Parathyroid adenoma (tissue), 2 donors: ENCODE measurements around the gene NPAS3.

ENCODE experiments used
- H2AFZ ChIP-seq: fragments of 300-600 bp; sonication (generic); one replicate; pipeline ENCODE4 v1.7.0; 2017; ENCODE audit warnings: antibody characterized with exemption, mild to moderate bottlenecking
- H3K27ac ChIP-seq: fragments of 300-600 bp; sonication (generic); one replicate; pipeline ENCODE4 v1.7.0; 2017
- H3K27me3 ChIP-seq: fragments of 300-600 bp; sonication (generic); one replicate; pipeline ENCODE4 v1.7.0; 2017; ENCODE audit warnings: low read length; ENCODE audit not compliant: control insufficient read depth, insufficient read depth
- H3K36me3 ChIP-seq: fragments of 300-600 bp; sonication (generic); one replicate; pipeline ENCODE4 v1.7.0; 2017; ENCODE audit warnings: low read length; ENCODE audit not compliant: control insufficient read depth, insufficient read depth
- H3K4me1 ChIP-seq: fragments of 300-600 bp; sonication (generic); one replicate; pipeline ENCODE4 v1.7.0; 2017; ENCODE audit warnings: control low read depth
- H3K4me2 ChIP-seq: fragments of 300-600 bp; sonication (generic); one replicate; pipeline ENCODE4 v1.7.0; 2017; ENCODE audit warnings: low read length
- H3K4me3 ChIP-seq: fragments of 300-600 bp; sonication (generic); one replicate; pipeline ENCODE4 v1.7.0; 2017; ENCODE audit warnings: low read depth, low read length
- H3K79me2 ChIP-seq: fragments of 300-600 bp; sonication (generic); one replicate; pipeline ENCODE4 v1.7.0; 2017; ENCODE audit warnings: control low read depth
- H3K9ac ChIP-seq: fragments of 300-600 bp; sonication (generic); one replicate; pipeline ENCODE4 v1.7.0; 2017; ENCODE audit warnings: mild to moderate bottlenecking
- H3K9me3 ChIP-seq: fragments of 300-600 bp; sonication (generic); one replicate; pipeline ENCODE4 v1.7.0; 2017; ENCODE audit warnings: low read length; ENCODE audit not compliant: control insufficient read depth
- TF ChIP-seq, protein P1 (sequence below): fragments of 300-600 bp; sonication (generic); IDR thresholded peaks from one replicate; pipeline ENCODE4 v1.7.0; 2017; ENCODE audit warnings: antibody characterized with exemption, mild to moderate bottlenecking
- donor health status: primary hyperparathyroidism.

The NPAS3 gene

DNA sequence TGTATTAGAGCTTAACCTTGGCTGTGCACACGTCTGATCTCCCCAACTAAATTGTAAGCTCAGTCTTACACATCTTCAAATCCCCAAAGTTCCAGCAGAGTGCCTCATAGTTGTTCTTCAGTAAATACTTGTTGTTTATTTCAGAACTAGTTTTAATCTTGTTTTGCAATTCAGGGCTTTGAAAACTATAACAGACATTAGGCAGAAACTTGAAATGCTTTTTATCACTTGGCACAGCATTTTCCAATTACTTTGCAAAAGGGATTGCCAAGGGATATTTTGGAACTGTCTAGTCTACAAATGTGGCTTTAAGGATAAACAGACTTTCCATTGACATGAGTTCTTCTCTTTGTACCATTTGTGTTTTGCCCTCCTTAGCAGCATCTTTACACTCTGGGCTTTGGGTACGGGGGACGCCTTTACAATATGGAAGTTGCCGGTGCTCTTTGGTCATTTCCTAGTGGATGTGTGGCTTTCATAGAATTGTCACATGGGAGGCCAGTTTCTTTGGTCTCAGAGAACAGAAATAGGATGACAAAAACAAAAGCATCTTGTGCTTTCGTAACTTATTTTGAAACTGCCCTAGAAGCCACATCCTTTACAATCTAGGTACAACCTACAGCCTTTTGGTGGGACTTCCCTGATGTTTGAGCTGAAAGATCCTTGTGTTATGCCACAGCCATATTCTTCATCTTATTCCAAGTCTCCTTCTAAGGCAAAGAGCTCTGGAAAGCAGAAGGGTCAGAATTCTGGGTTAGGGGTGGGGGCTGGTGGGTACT is 96.9 kb downstream of the NPAS3 start:
- H2AFZ ChIP-seq = no peak overlapping the region
- no peaks in the 10 kb centered on the region for H3K9me3 ChIP-seq
- no peaks in the 10 kb centered on the region for H3K27me3 ChIP-seq
- no peaks in the 10 kb centered on the region for H3K4me1 ChIP-seq
- no peak overlapping the region for H3K4me2 ChIP-seq
- H3K79me2 ChIP-seq = no peaks in the 10 kb centered on the region
- TF ChIP-seq, protein P1, sequence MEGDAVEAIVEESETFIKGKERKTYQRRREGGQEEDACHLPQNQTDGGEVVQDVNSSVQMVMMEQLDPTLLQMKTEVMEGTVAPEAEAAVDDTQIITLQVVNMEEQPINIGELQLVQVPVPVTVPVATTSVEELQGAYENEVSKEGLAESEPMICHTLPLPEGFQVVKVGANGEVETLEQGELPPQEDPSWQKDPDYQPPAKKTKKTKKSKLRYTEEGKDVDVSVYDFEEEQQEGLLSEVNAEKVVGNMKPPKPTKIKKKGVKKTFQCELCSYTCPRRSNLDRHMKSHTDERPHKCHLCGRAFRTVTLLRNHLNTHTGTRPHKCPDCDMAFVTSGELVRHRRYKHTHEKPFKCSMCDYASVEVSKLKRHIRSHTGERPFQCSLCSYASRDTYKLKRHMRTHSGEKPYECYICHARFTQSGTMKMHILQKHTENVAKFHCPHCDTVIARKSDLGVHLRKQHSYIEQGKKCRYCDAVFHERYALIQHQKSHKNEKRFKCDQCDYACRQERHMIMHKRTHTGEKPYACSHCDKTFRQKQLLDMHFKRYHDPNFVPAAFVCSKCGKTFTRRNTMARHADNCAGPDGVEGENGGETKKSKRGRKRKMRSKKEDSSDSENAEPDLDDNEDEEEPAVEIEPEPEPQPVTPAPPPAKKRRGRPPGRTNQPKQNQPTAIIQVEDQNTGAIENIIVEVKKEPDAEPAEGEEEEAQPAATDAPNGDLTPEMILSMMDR = no peak
- no peak overlapping the region for H3K4me3 ChIP-seq
- H3K36me3 ChIP-seq = no peaks in the 10 kb centered on the region
- H3K27ac ChIP-seq = no peak overlapping the region
- no peak overlapping the region for H3K9ac ChIP-seq

DNA sequence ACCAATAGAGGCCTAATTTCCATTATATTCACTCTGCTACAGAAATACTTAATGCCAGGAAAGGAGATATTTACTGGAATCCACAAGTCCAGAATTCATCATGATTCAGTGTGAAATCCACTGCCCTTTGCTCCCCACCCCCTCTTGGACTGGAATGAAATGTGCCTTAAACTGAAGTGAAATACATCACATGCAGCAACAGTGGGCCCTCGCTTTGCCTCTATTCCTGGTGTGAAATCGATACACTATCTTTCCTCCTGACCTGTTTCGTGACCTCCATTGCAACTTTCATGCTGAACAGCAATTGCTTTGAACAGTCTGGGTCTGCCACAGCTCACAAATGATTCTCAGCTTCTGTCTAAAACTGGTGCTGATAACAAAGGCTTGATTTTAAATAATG is 100.6 kb downstream of the NPAS3 start:
- TF ChIP-seq, protein P1 = no peak
- no peaks in the 10 kb centered on the region for H3K27me3 ChIP-seq
- H3K79me2 ChIP-seq = no peaks in the 10 kb centered on the region
- no peak overlapping the region for H2AFZ ChIP-seq
- no peak overlapping the region for H3K27ac ChIP-seq
- no peak overlapping the region for H3K9ac ChIP-seq
- no peaks in the 10 kb centered on the region for H3K36me3 ChIP-seq
- H3K9me3 ChIP-seq = no peaks in the 10 kb centered on the region
- H3K4me2 ChIP-seq = no peak overlapping the region
- no peak overlapping the region for H3K4me3 ChIP-seq
- H3K4me1 ChIP-seq = no peaks in the 10 kb centered on the region

DNA sequence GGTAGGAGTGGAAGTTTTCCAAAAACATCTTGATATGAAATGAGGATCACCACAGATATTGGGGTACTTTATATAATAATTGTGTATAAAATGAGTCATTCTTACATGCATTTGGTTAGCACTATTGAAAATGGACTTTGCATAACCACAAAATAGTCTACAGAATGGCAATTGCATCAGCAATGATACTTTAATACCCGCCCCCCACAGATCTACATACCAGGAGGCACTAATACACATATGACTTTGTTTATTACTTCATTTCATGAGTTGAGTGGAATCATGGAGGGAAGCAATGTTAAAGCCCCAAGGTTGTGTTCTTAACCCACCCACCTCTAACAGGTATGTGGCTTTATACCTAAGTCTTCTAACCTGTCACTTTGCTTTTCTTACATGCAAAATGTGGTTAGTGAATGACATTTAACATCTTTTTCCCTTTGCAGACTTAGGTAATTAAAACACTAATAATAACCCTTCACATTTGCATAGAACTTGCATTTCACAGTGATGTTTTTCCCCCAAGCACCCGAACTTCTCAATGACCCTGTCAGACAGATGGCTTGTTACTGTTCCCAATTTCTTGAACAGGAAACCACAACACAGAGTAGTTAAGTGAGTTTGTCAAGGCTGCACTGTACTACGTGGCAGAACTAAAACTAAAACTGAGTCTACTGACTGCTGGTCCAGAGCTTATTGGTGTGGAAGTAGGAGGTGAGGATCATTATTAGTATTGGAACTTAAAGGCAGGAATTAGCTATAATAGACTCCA is 101.9 kb downstream of the NPAS3 start:
- Histone ChIP-seq H3K79me2 (no peaks in the 10 kb centered on the region), H2AFZ (no peak overlapping the region), H3K4me2 (no peak overlapping the region), H3K27me3 (no peaks in the 10 kb centered on the region), H3K9me3 (no peaks in the 10 kb centered on the region), H3K4me1 (no peaks in the 10 kb centered on the region), H3K36me3 (no peaks in the 10 kb centered on the region), H3K27ac (no peak overlapping the region), H3K9ac (no peak overlapping the region), H3K4me3 (no peak overlapping the region)
- TF ChIP-seq, protein P1 = no peak

DNA sequence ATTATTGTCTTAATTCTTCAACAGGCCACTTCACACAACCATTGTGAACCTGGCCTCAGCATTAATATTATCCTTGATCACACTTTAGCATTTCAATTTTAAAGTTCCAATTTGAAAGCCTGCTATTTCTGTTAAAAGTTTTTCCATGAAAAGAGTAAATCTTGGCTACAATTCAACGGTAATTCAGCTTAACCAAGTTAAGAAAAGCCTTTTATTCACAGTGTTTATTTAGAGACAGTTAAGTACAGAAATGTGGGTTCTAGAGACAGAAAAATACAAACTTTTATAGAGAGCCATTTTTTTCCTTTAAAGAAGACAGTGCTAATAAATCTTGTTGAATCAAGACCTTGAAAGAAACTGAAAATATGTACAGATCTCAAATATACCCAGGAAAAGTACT is 103.9 kb downstream of the NPAS3 start:
- H3K9me3 ChIP-seq = no peaks in the 10 kb centered on the region
- H3K36me3 ChIP-seq = no peaks in the 10 kb centered on the region
- no peak overlapping the region for H3K4me3 ChIP-seq
- TF ChIP-seq, protein P1 = no peak
- no peaks in the 10 kb centered on the region for H3K27me3 ChIP-seq
- H3K4me1 ChIP-seq = no peaks in the 10 kb centered on the region
- no peak overlapping the region for H3K9ac ChIP-seq
- H3K4me2 ChIP-seq = no peak overlapping the region
- H2AFZ ChIP-seq = no peak overlapping the region
- H3K79me2 ChIP-seq = no peaks in the 10 kb centered on the region
- H3K27ac ChIP-seq = no peak overlapping the region
